GM21529 (cell line): ENCODE data around the gene RCSD1.

ENCODE experiments used
- ATAC-seq: cut with Tn5 transposase; IDR thresholded peaks from one replicate; pipeline ENCODE4 v1.9.1; 2021; ENCODE audit not compliant: unreplicated experiment

The RCSD1 gene

GRCh38 chr1:167663002-167663772, 33.2 kb downstream of the RCSD1 start:
- ATAC-seq, result peak; percentile 68

- no peak for ATAC-seq
Measured at GRCh38 chr1:167665469-167665868, 35.4 kb downstream of the RCSD1 start.

- ATAC-seq, result no peak
Measured at GRCh38 chr1:167666416-167666815, 36.4 kb downstream of the RCSD1 start.

GRCh38 chr1:167667536-167667935, 37.5 kb downstream of the RCSD1 start:
- ATAC-seq, result no peak

GRCh38 chr1:167668108-167668507, 38.1 kb downstream of the RCSD1 start:
- ATAC-seq, result peak; percentile 81

GRCh38 chr1:167669209-167670124, 39.4 kb downstream of the RCSD1 start:
- peak; percentile 56 for ATAC-seq

- no peak for ATAC-seq
Measured at GRCh38 chr1:167670563-167670962, 40.5 kb downstream of the RCSD1 start.

- no peak for ATAC-seq
Measured at GRCh38 chr1:167671727-167672511, 41.9 kb downstream of the RCSD1 start.

GRCh38 chr1:167672831-167673230, 42.8 kb downstream of the RCSD1 start:
- ATAC-seq, result no peak

- no peak for ATAC-seq
Measured at GRCh38 chr1:167673265-167673664, 43.2 kb downstream of the RCSD1 start.

- ATAC-seq, result no peak
Measured at GRCh38 chr1:167674156-167674555, 44.1 kb downstream of the RCSD1 start.

- ATAC-seq, result no peak
Measured at GRCh38 chr1:167675440-167675839, 45.4 kb downstream of the RCSD1 start.

GRCh38 chr1:167676205-167676915, 46.3 kb downstream of the RCSD1 start:
- ATAC-seq, result peak; percentile 68

GRCh38 chr1:167676916-167677848, 47.1 kb downstream of the RCSD1 start:
- ATAC-seq, result peak; percentile 35

- no peak for ATAC-seq
Measured at GRCh38 chr1:167678422-167678821, 48.4 kb downstream of the RCSD1 start.

- no peak for ATAC-seq
Measured at GRCh38 chr1:167678838-167679237, 48.8 kb downstream of the RCSD1 start.

GRCh38 chr1:167679714-167680113, 49.7 kb downstream of the RCSD1 start:
- no peak for ATAC-seq

GRCh38 chr1:167681024-167681423, 51.0 kb downstream of the RCSD1 start:
- no peak for ATAC-seq

GRCh38 chr1:167681451-167682098, 51.5 kb downstream of the RCSD1 start:
- no peak for ATAC-seq
